Activated B cell treated with CpG ODN at 0.5 μM for 24 hours (primary cell): Measurements from ENCODE around the gene BLOC1S1. TPM values are rescaled to one million over a fixed set of nuclear protein-coding genes. Genes with fewer than 3 reads are reported as not detected.

Source experiments
- ATAC-seq: fragments of 200-7000 bp; cut with Tn5 transposase; one replicate; pipeline ENCODE4 v1.10.0; 2021; ENCODE audit warnings: low read depth, mild to moderate bottlenecking, moderate library complexity
- CTCF ChIA-PET: fragments of 350-600 bp; sonication (Branson Sonifier 250); formaldehyde crosslinking; loops from one replicate; lab custom pipeline; 2021; ENCODE audit warnings: antibody characterized with exemption; lab: Charles Lee
- POLR2A ChIA-PET: fragments of 350-600 bp; sonication (Branson Sonifier 250); formaldehyde crosslinking; loops from one replicate; lab custom pipeline; 2021; ENCODE audit warnings: antibody characterized with exemption; lab: Charles Lee
- DNase-seq: peaks from one replicate; pipeline ENCODE4 v3.0.0; 2022
- H3K27ac Mint-ChIP-seq: one replicate; pipeline ENCODE4 v1.8.0; 2020; ENCODE audit warnings: mixed read lengths
- H3K27me3 Mint-ChIP-seq: one replicate; pipeline ENCODE4 v1.8.0; 2021; ENCODE audit warnings: mixed read lengths
- H3K36me3 Mint-ChIP-seq: one replicate; pipeline ENCODE4 v1.8.0; 2021; ENCODE audit warnings: low read depth, mixed read lengths
- H3K4me1 Mint-ChIP-seq: one replicate; pipeline ENCODE4 v1.8.0; 2021; ENCODE audit warnings: mixed read lengths
- H3K4me3 Mint-ChIP-seq: one replicate; pipeline ENCODE4 v1.8.0; 2020; ENCODE audit warnings: mild to moderate bottlenecking, mixed read lengths
- H3K9me3 Mint-ChIP-seq: one replicate; pipeline ENCODE4 v1.8.0; 2020; ENCODE audit warnings: mixed read lengths
- intact Hi-C: fragments of 100-400 bp; cut with micrococcal nuclease; formaldehyde crosslinking; loops from one replicate; pipeline ENCODE4 v1.15.1; 2024
- total RNA-seq: library from RNA; stranded (reverse); gene quantifications from 2 replicates; pipeline ENCODE4 v1.2.3, GENCODE V29; 2022
- TF ChIP-seq, protein P1 (sequence below): fragments of 200-600 bp; IDR thresholded peaks from one replicate; pipeline ENCODE4 v1.8.0; 2022; ENCODE audit warnings: antibody characterized with exemption, mild to moderate bottlenecking

BLOC1S1 gene
- total RNA-seq, 1 donor from 2014 or later = 91.0 TPM

GRCh38 chr12:55713721-55714120 is 2.1 kb upstream of the BLOC1S1 start:
- no peak for ATAC-seq
- Mint-ChIP-seq H3K27ac (no peak overlapping the region), H3K9me3 (no peaks in the 10 kb centered on the region), H3K36me3 (peaks cover 13% of the 10 kb centered on the region), H3K4me1 (peaks cover 40% of the 10 kb centered on the region), H3K4me3 (no peak overlapping the region), H3K27me3 (peaks cover 6% of the 10 kb centered on the region)
- intact Hi-C loops = no loop called here
- ChIA-PET POLR2A (no interaction called here), CTCF (interaction anchor here (1.2 kb wide), 1 partner anchor 57 kb away, joined by 3 read pairs; no protein-coding TSS in a partner anchor)
- no peak for DNase-seq
- TF ChIP-seq, protein P1, sequence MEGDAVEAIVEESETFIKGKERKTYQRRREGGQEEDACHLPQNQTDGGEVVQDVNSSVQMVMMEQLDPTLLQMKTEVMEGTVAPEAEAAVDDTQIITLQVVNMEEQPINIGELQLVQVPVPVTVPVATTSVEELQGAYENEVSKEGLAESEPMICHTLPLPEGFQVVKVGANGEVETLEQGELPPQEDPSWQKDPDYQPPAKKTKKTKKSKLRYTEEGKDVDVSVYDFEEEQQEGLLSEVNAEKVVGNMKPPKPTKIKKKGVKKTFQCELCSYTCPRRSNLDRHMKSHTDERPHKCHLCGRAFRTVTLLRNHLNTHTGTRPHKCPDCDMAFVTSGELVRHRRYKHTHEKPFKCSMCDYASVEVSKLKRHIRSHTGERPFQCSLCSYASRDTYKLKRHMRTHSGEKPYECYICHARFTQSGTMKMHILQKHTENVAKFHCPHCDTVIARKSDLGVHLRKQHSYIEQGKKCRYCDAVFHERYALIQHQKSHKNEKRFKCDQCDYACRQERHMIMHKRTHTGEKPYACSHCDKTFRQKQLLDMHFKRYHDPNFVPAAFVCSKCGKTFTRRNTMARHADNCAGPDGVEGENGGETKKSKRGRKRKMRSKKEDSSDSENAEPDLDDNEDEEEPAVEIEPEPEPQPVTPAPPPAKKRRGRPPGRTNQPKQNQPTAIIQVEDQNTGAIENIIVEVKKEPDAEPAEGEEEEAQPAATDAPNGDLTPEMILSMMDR = no peak

DNA sequence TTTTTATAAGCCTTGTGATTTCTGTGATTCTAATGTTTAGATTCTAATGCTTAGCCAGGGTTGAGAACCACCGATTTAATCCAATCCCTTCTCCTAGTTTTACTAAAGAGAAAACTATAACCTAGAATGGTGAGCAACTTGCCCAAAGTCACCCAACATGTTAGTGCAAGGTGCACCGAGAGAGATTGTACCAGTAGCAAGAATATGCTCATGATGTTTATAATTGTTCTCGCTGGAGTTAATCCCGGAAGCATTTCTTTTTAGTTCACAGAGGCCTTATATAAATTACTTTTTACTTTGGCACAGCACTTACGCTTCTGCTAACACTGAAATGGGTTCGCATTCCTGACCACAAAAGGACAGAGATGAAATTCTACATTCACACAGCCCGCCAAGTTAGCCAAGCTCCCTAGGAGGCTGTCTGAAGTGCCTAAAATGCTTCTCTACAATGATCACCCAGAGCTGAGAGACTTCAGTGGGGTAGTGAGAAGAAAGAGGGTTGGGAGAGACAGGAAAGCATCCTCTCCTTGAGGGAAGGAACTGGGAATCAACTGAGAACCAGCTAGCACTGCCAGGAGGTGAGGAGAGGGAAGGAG is 579 bp upstream of the BLOC1S1 start:
- intact Hi-C loops = no loop called here
- Mint-ChIP-seq H3K27me3 (peaks cover 2% of the 10 kb centered on the region), H3K9me3 (no peaks in the 10 kb centered on the region), H3K4me3 (peak overlapping the region; percentile 92), H3K4me1 (peaks cover 34% of the 10 kb centered on the region), H3K27ac (peak overlapping the region; percentile 91), H3K36me3 (peaks cover 14% of the 10 kb centered on the region)
- no peak for ATAC-seq
- TF ChIP-seq, protein P1 = no peak
- POLR2A ChIA-PET = interaction anchor here (0.5 to 2.0 kb wide), 17 partner anchors 8 to 506 kb away, joined by 3 to 29 read pairs (median 5); partner anchors contain the start of genes CD63, DNAJC14, ITGA7 and ORMDL2
- no peak for DNase-seq
- CTCF ChIA-PET = interaction anchor here (0.8 to 4.8 kb wide), 6 partner anchors 9 to 1971 kb away, joined by 3 to 29 read pairs (median 5); no protein-coding TSS in a partner anchor

GRCh38 chr12:55716582-55716957 is 724 bp downstream of the BLOC1S1 start:
- H3K36me3 Mint-ChIP-seq = peaks cover 15% of the 10 kb centered on the region
- DNase-seq (no peak), ATAC-seq (no peak)
- no peaks in the 10 kb centered on the region for H3K9me3 Mint-ChIP-seq
- H3K4me3 Mint-ChIP-seq = peak overlapping the region; percentile 92
- H3K27ac Mint-ChIP-seq = peak overlapping the region; percentile 91
- CTCF ChIA-PET = interaction anchor here (1.2 to 4.8 kb wide), 6 partner anchors 10 to 223 kb away, joined by 4 to 29 read pairs (median 5); no protein-coding TSS in a partner anchor
- intact Hi-C loops = loop anchor here (1.0 to 2.0 kb wide), 3 partner anchors 13 to 325 kb away; partner anchors contain the start of genes CD63 and RPS26
- POLR2A ChIA-PET = interaction anchor here (0.6 to 2.0 kb wide), 13 partner anchors 8 to 660 kb away, joined by 3 to 29 read pairs (median 5); partner anchors contain the start of genes CD63, DNAJC14, ITGA7 and SMARCC2
- H3K4me1 Mint-ChIP-seq = peaks cover 34% of the 10 kb centered on the region
- H3K27me3 Mint-ChIP-seq = peaks cover 2% of the 10 kb centered on the region
- TF ChIP-seq, protein P1 = no peak

DNA sequence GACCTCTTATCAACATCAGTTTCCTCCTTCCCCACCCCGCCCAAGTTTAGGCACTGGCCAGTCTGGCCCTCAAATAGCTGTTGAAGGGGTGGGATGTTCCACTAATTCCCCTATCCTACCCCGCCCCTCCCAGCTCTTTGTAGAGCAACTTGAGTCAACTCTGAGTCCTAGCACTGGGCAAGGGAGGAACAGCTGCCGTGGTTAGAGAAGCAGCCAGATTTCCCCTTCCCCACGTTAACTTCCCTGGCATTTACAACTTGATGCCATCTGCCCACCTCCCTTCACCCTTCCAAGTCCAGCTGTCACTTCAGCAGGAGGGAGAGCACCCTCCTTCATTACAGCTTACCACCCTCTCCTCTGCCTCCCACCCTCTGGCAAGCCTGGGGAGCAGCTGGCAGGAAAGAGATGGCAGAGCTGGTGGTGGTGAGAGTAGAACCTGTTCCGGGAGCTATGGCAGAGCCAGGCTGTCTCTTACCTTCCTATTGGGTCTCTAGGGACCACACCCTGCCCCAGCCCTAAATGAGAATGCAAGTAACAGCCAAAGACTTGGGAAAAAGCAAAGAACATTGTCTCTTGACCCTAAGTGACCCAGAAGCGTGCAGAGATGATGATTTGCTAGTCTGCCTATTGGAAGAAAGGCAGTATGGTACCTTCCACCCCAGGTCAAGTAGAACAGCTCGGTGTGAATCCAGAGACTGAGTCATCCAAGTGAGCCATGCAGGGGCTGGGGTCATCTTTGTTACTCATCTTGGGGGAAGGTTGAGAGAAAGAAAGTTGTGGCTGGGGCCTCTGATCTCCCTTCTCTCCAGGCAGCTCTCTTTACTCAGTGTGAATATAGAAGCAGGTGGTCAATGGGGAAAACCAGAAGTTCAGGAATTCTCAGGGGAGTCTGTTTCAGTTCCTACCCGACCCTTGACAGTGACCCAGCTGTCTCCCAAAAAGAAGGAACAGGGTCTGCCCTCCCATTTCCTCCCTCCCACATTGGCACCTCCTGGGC is 1.5 kb downstream of the BLOC1S1 start:
- ChIA-PET POLR2A (interaction anchor here (0.6 to 3.9 kb wide), 5 partner anchors 12 to 968 kb away, joined by 3 to 16 read pairs (median 5); partner anchors contain the start of genes CD63 and RAB5B), CTCF (interaction anchor here (1.7 to 4.8 kb wide), 4 partner anchors 11 to 222 kb away, joined by 4 to 29 read pairs (median 10); no protein-coding TSS in a partner anchor)
- H3K27ac Mint-ChIP-seq = peak overlapping the region; percentile 91
- intact Hi-C loops = loop anchor here (2.0 kb wide), 1 partner anchor 71 kb away; no protein-coding TSS in a partner anchor
- H3K4me3 Mint-ChIP-seq = peak overlapping the region; percentile 92
- H3K27me3 Mint-ChIP-seq = peaks cover 2% of the 10 kb centered on the region
- DNase-seq = no peak
- H3K4me1 Mint-ChIP-seq = peaks cover 34% of the 10 kb centered on the region
- no peaks in the 10 kb centered on the region for H3K9me3 Mint-ChIP-seq
- TF ChIP-seq, protein P1 = no peak
- peaks cover 15% of the 10 kb centered on the region for H3K36me3 Mint-ChIP-seq
- ATAC-seq = no peak
